MG63 (cell line): Measurements from ENCODE around the gene BRME1. TPM values are rescaled to one million over a fixed set of nuclear protein-coding genes. Genes with fewer than 3 reads are reported as not detected.

Source experiments
- DNase-seq: peaks from one replicate; pipeline ENCODE4 v3.0.0-alpha.2; 2020
- H3K27me3 ChIP-seq: fragments of 250-450 bp; sonication (Bioruptor Pico); 2 replicates; pipeline ENCODE4 v1.5.1; 2020; ENCODE audit warnings: mild to moderate bottlenecking, moderate library complexity
- H3K36me3 ChIP-seq: fragments of 250-450 bp; sonication (Bioruptor Pico); 2 replicates; pipeline ENCODE4 v1.5.1; 2020; ENCODE audit warnings: mild to moderate bottlenecking, moderate library complexity
- H3K4me3 ChIP-seq: fragments of 250-450 bp; sonication (Bioruptor Pico); 2 replicates; pipeline ENCODE4 v1.5.1; 2020; ENCODE audit warnings: mild to moderate bottlenecking, moderate library complexity
- H3K9me3 ChIP-seq: fragments of 250-450 bp; sonication (Bioruptor Pico); 2 replicates; pipeline ENCODE4 v1.5.1; 2020; ENCODE audit warnings: mild to moderate bottlenecking, moderate library complexity
- total RNA-seq: library from RNA; depleted of rRNA; stranded (reverse); fragments of >200 nt; shearing (Covaris generic); gene quantifications from 2 replicates; pipeline ENCODE4 v1.2.3, GENCODE V29; 2014; ENCODE audit warnings: low replicate concordance

The BRME1 gene
- total RNA-seq, 1 experiment from 2014 or later: 5.1 TPM

DNA sequence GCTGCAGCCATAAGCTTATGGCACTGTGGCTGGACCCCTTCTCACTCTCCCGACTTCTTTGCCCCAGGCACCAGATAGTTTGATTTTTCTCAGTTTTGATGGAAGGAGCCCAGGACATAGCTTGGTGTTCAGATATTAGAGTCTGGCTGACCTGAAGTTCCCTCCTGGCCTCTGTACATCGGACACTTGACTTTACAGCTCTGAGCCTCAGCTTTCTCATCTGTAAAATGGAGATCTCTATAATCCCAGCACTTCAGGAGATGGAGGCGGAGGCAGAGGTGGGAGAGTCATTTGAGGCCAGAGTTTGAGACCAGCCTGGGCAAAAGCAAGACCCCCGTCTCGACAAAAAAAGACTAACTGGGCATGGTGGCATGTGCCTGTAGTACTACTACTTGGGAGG, 993 bp upstream of the BRME1 start:
- Histone ChIP-seq H3K9me3 (no peaks in the 10 kb centered on the region), H3K4me3 (peak overlapping the region; percentile 65), H3K36me3 (peaks cover 11% of the 10 kb centered on the region), H3K27me3 (no peaks in the 10 kb centered on the region)
- no peak for DNase-seq

DNA sequence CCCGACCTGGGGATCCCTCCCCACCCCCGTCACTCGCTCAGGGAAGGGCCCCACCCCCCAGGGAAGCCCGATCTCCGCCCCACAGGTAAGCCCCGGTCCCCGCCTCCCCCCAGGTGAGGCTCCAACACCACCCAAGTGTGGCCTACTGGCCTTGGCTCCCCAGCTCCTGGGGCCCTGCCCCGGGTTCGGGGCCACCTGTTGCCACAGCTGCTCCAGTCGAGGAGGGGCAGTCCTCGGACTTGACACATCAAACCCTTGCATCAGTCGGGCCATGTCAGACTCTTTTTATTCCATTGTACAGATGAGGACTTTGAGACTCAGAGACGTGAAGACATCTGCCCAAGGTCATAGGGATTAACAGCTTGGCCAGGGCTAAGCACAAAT, 596 bp upstream of the BRME1 start:
- Histone ChIP-seq H3K9me3 (no peaks in the 10 kb centered on the region), H3K36me3 (peaks cover 9% of the 10 kb centered on the region), H3K27me3 (no peaks in the 10 kb centered on the region), H3K4me3 (peak overlapping the region; percentile 65)
- no peak for DNase-seq

DNA sequence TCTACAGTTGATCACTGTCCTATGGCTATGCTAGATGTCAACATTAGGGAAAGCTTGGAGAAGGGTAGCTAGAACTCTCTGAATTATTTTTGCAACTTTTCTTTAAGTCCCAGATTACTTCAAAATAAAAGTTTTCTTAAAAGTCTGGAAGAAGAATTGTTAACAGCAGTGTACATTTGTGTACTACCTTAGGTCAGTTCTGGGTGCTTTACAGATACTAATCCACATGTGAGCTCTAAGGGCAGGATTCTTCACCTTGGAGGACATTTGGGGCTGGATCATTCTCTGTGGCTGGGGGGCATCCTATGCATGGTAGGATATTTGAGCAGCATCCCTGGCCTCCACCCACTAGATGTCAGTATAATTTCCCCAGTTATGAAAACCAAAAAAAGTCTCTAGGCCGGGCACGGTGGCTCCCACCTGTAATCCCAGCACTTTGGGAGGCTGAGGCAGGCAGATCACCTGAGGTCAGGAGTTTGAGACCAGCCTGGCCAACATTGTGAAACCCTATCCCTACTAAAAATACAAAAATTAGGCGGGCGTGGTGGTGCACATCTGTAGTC, 2.8 kb downstream of the BRME1 start:
- Histone ChIP-seq H3K9me3 (no peaks in the 10 kb centered on the region), H3K27me3 (no peaks in the 10 kb centered on the region), H3K36me3 (no peaks in the 10 kb centered on the region), H3K4me3 (no peak overlapping the region)
- DNase-seq: no peak

DNA sequence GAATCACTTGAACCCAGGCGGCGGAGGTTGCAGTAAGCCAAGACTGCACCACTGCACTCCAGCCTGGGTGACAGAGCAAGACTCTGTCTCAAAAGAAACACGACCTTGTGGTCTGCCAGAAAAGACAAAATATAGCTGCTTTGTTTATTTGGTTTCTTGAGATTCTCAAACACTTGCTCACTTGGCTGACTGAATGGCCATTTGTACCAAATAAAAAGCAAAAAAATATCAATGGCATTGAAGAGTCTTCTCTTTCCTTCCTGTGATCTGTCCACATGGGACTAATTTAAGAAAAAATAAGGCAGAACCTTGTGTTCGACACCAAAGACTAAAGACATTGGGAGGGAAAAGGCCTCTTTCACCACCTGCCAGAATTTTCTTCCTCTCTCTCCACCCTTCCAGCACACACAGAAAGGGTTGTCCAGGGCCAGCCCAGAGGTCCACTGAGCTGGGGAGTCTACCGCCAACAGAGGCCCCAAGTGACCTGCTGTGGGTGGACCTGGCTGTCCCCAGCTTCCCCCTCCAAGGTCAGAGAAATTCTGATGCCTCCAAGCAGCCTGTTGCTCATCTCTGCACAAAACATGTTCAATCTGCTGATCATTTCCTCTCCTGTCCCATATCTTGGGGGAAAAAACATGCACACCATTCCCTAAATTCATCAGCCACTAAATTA, 5.9 kb downstream of the BRME1 start:
- Histone ChIP-seq H3K9me3 (no peaks in the 10 kb centered on the region), H3K4me3 (no peak overlapping the region), H3K36me3 (no peaks in the 10 kb centered on the region), H3K27me3 (no peaks in the 10 kb centered on the region)
- DNase-seq: no peak

DNA sequence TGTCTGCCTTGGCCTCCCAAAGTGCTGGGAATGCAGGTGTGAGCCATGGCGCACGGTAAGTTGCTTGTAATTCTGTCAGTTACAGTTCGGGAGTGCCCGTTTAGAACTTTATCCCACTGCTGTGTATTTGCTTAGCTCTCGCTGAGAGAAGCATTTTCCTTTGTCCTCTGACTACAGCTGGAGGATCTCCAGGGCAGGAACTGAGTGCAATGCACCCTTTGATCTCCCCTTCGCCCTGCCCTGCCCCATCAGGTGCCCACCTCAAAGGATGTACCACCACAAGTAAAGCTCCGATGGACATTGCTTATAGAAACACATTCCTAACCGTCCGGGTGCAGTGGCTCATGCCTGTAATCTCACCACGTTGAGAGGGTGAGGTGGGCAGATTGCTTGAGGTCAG, 6.5 kb downstream of the BRME1 start:
- no peaks in the 10 kb centered on the region for H3K27me3 ChIP-seq
- no peak overlapping the region for H3K4me3 ChIP-seq
- no peaks in the 10 kb centered on the region for H3K9me3 ChIP-seq
- DNase-seq: no peak
- no peaks in the 10 kb centered on the region for H3K36me3 ChIP-seq

DNA sequence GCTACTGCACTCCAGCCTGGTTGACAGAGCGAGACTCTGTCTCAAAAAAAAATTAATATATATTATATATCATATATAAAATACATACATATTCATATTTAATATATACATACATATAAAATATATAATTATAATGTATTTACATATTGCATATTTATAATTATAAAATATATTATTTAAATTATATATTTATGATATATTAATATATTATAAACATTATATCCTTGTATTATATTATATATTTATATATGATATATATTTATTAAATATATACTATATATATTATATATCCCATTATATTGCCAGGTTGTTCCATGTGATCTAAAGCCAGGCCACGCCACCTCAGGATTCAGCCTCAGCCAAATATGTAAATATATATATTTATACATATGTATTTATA, 9.7 kb downstream of the BRME1 start:
- DNase-seq: no peak
- H3K9me3 ChIP-seq: no peaks in the 10 kb centered on the region
- no peaks in the 10 kb centered on the region for H3K36me3 ChIP-seq
- no peaks in the 10 kb centered on the region for H3K27me3 ChIP-seq
- H3K4me3 ChIP-seq: no peak overlapping the region

DNA sequence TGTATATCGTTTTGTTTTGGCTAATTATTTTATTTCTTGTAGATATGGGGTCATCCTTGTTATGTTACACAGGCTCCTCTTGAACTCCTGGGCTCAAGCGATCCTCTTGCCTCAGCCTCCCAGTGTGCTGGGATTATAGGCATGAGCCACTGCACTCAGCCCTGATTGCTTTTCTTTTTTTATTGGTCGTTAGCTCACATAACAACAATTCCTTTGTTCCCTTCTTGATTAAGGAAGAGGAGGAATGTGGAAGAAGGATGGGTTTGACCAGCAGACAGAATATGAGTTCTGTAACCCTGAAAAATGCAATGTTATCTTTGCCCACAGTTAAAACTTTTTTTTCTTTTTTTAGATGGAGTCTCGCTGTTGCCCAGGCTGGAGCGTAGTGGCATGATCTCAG, 11.4 kb downstream of the BRME1 start:
- Histone ChIP-seq H3K9me3 (no peaks in the 10 kb centered on the region), H3K4me3 (no peak overlapping the region), H3K36me3 (no peaks in the 10 kb centered on the region), H3K27me3 (no peaks in the 10 kb centered on the region)
- no peak for DNase-seq

DNA sequence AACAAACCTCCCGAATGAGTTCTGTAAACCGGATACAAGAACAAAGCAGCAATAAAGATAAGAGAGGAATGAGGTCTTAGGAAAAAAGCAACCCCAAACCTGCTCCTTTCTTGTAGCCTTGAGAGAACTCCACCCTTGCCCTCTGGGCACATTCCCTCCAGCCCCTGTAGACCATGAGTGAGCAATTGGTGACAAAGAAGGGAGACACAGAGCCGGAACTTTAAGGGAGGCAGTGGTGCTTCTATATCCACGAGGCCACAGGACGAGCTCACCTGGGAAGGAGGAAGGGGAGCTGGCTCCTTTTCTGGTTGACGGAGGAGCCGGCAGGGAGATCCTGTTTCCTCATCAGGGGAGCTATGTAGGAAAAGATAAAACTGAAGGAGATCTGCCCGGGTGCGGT, 13.0 kb downstream of the BRME1 start:
- no peaks in the 10 kb centered on the region for H3K36me3 ChIP-seq
- H3K27me3 ChIP-seq: no peaks in the 10 kb centered on the region
- H3K4me3 ChIP-seq: no peak overlapping the region
- H3K9me3 ChIP-seq: no peaks in the 10 kb centered on the region
- DNase-seq: no peak

DNA sequence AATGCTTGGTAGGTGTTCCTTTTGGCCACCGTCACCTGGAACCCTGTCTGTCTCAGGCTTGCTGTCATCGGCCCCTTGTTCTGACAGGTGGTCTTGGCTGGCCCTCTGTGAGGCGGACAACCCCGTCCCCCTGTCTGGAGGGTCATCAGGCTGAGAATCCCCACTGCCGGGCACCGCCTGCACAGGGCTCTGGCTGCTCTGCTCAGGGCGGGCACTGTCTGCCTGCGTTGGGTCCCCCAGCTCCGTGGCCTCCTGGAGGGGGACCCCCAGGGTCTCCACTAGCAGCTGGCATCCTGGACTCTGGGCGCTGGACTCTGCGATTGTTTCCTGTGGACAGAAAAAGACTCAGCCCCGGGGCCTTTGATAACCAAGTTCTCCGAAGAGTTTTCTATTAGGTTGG, 15.8 kb downstream of the BRME1 start:
- Histone ChIP-seq H3K27me3 (no peaks in the 10 kb centered on the region), H3K4me3 (no peak overlapping the region), H3K9me3 (no peaks in the 10 kb centered on the region), H3K36me3 (no peaks in the 10 kb centered on the region)
- no peak for DNase-seq

DNA sequence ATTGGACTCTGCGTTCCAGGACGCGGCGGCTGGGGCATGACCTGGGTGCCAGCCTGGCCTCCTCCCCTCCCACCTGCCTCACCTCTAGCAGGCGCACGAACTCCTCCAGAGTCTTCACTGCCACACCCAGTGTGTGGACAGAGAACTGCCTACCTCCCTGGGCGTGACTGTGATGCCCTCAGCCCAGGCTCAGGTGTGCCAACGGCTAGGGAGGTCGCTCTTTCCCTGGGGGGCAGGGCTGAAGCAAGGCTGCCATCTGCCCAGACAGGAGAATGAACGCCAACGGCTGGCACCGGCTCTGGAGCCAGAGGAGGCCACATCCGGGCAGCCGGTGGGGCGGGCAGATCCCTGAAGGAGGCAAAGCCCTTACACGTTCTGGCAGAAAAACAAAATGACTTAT, 17.6 kb downstream of the BRME1 start:
- Histone ChIP-seq H3K9me3 (no peaks in the 10 kb centered on the region), H3K27me3 (no peaks in the 10 kb centered on the region), H3K4me3 (no peak overlapping the region), H3K36me3 (no peaks in the 10 kb centered on the region)
- no peak for DNase-seq

DNA sequence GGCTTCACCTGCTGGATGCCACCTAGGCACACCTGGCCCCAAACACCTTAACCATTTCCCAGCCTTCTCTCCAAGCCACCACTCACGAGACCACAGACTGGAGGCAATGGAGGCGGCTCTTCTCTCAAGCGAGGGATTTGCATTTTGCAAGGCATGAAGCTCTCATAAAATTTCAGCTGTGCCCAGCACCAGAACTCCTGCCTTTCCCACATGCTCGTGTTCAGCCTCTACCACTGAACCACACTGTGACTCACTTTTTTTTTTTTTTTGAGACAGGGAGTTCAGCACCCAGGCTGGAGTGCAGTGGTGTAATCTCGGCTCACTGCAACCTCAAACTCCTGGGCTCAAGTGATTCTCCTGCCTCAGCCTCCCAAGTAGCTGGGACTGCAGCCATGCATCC, 18.4 kb downstream of the BRME1 start:
- DNase-seq: no peak
- Histone ChIP-seq H3K36me3 (no peaks in the 10 kb centered on the region), H3K27me3 (no peaks in the 10 kb centered on the region), H3K4me3 (no peak overlapping the region), H3K9me3 (no peaks in the 10 kb centered on the region)

DNA sequence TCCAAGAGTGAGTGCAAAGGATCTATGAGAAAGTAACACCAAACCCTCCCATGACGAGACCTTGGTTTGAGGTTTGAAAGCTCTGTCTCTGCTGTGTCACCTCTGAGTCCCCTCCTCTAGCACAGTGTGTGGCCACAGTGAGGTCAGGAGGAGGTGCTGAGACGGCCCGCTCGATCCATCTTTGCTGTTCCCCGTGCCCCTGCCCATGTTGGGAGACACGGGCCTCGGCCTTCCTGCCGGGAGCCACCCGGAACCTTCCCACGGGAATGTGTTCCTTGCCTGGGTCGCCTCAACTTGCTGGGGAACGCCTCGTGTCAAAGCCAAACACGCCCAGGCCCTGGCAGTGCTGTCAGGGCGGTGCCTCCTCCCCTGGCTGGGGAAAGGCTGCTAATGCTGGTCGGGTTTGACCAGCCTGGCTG, 18.9 kb downstream of the BRME1 start:
- Histone ChIP-seq H3K36me3 (no peaks in the 10 kb centered on the region), H3K4me3 (no peak overlapping the region), H3K27me3 (no peaks in the 10 kb centered on the region), H3K9me3 (no peaks in the 10 kb centered on the region)
- no peak for DNase-seq

DNA sequence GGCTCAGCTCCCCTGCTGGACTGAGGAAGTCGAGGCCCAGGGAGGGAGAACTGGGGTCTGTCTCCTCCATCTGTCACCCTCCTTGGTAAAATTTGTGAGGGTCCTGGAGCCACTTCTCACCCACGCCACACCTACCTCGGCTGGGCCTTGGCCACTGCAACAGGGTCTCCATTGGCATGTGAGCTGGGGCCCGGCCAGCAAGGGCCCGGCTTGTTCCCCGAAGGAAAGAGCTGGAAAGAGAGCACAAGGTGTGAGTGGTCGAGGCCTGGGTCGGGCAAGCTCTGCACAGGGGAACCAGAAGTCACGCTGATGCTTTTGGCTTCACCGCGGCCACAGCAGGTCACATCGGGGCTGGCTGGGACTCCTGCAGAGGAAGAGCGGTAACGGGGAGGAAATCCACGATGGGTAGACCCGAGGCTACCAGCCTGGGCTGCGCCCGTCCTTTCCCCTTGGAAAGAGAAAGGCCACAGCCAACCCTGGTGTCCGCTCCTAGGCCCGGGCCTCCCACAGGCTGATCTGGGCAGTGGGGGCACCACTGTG, 20.0 kb downstream of the BRME1 start:
- Histone ChIP-seq H3K9me3 (no peaks in the 10 kb centered on the region), H3K27me3 (no peaks in the 10 kb centered on the region), H3K36me3 (no peaks in the 10 kb centered on the region), H3K4me3 (no peak overlapping the region)
- no peak for DNase-seq

DNA sequence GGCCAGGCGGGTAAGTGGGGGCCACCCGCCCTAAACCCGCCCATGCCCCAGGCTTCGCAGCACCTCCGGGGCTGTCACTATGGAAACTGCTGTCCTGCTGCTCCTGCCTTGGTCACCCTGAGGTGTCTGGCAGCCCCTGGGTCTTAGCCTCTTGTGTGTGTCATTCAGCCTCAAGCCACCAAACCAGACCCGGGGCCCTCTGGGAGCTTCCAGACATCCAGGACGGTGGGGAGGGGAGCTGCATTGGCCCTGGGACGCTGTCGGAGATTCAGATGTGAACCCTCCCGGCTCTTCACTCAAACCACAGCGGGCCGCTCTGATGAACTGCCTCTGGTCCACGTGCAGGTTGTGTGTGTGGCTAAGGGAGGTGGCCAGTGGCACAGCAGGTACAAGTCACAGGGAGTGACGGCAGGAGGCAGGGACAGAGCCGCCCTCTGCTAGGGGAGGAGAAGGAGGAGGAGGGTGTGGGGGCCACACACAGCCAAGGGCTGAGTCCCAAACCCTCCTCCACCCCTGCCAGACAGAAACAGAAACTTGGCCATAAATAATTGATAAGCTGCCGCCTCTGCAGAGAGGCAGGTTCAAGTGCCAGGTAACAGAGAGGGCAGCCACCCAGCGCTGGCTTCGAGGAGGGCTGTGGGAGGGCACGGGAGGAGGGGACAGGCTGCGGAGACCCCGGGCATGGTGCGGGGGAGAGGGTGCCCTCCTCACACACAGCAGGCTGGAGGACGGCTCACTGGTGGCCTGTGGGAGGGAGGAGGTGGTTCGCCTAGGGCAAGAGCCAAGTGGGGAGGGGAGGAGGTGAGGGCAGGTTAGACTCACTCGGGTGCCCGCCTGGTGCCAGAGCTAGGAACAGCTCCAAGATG, 21.0 kb downstream of the BRME1 start:
- Histone ChIP-seq H3K9me3 (no peaks in the 10 kb centered on the region), H3K36me3 (no peaks in the 10 kb centered on the region), H3K4me3 (no peak overlapping the region), H3K27me3 (no peaks in the 10 kb centered on the region)
- DNase-seq: no peak

DNA sequence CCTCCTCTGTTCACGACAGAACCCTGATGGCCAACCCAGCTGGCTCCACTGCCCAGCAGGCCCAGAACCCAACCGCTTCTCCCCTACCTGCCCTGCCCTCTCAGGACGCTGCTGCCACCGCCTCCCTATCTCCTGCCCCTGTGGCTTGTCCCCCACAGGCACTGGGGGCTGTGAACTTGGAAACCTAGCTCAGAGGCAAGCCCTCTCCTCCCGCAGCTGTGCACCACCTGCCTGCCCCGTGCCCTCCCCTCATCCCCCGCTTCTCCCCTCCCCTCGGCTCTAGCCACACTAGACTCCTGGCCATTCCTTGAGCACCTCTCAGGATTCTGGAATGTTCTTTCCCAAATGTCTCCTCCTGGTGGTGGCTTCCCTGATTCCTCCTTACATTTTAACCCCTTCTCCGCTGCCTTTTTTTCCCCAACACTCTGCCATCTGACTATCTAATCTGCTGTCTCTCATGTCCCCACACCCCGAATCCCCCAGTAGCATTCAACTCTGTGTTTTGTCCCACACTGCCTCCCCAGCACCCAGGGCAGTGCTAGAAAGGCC, 22.3 kb downstream of the BRME1 start:
- Histone ChIP-seq H3K4me3 (no peak overlapping the region), H3K9me3 (no peaks in the 10 kb centered on the region), H3K27me3 (no peaks in the 10 kb centered on the region), H3K36me3 (no peaks in the 10 kb centered on the region)
- DNase-seq: no peak

DNA sequence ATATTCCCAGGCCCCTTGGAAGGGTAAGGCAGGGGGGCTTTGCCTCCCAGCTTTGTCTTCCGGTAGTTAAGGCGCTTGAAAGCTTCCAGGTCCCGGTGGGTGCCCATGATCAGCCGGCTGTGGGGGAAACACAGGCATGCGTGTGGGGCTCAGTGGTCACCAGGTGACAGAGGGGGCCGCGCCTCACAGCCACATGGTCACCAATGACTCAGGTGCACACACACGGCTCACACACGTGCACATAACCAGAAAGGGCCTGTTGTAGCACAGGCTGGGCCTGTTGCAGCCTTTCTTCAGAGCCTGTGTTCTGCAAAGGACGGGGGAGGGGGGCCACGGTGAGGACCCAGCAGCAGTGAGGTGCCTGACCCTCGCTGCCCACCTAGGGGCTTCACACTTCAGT, 23.1 kb downstream of the BRME1 start:
- Histone ChIP-seq H3K9me3 (no peaks in the 10 kb centered on the region), H3K27me3 (no peaks in the 10 kb centered on the region), H3K36me3 (no peaks in the 10 kb centered on the region), H3K4me3 (no peak overlapping the region)
- no peak for DNase-seq

DNA sequence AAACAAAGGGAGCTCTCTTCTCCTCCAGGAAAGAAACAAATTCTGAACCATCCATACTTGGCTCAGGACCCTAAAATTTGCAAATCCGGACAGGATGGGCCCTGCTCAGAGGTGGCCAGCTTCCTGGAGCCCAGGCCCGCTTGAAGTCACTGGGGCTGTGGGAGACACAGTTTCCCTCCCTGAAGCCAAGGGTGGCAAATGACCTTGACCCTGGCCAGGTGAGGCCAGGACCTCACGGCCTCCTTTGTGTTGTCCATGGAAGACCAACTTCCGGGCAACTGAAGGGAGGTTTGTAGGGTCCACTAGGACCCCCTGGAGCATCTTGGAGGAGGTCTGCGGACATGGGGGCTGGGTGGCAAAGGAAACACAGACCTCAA, 23.5 kb downstream of the BRME1 start:
- no peaks in the 10 kb centered on the region for H3K27me3 ChIP-seq
- DNase-seq: no peak
- H3K36me3 ChIP-seq: no peaks in the 10 kb centered on the region
- H3K9me3 ChIP-seq: no peaks in the 10 kb centered on the region
- H3K4me3 ChIP-seq: no peak overlapping the region
